IMR-90 (cell line): ENCODE data around the gene LTF. TPM values are rescaled to one million over a fixed set of nuclear protein-coding genes. Genes with fewer than 3 reads are reported as not detected.
"Not testable (repeated sequence)": the region's sequence is repeated elsewhere in the genome, so short reads cannot be mapped to it uniquely, and the experiment has no call there.

Experiments
- ATAC-seq: fragments of 200-7000 bp; cut with Tn5 transposase; 2 replicates; pipeline ENCODE4 v1.9.1; 2020; ENCODE audit warnings: low read depth, mild to moderate bottlenecking, moderate library complexity
- BruUV-seq: library from RNA; stranded (reverse); fragments of 400-500 nt; replicated peaks from 2 replicates; lab custom pipeline; 2021; lab: Mats Ljungman, UMichigan
- CTCF ChIA-PET: fragments of 300-600 bp; formaldehyde crosslinking; extraction: SDS; loops from one replicate; lab custom pipeline; 2021; ENCODE audit warnings: antibody characterized with exemption; lab: Yijun Ruan, JAX
- POLR2A ChIA-PET: fragments of 300-600 bp; sonication (Branson Sonifier 250); formaldehyde crosslinking; loops from one replicate; lab custom pipeline; 2022; ENCODE audit warnings: antibody characterized with exemption; ENCODE audit not compliant: unreplicated experiment; lab: Charles Lee
- DNase-seq: peaks from one replicate; pipeline ENCODE4 v3.0.0; 2013
- H2AFZ ChIP-seq: replicated peaks from 2 replicates; pipeline ENCODE3; 2013; ENCODE audit warnings: low read length, mild to moderate bottlenecking; ENCODE audit not compliant: poor library complexity
- H2AK5ac ChIP-seq: 2 replicates; pipeline ENCODE4 v1.6.1; 2013; ENCODE audit warnings: low read depth, low read length, inconsistent platforms
- H2AK9ac ChIP-seq: replicated peaks from 2 replicates; pipeline ENCODE3; 2013; ENCODE audit warnings: mild to moderate bottlenecking, low read depth, low read length, moderate library complexity; ENCODE audit not compliant: poor library complexity
- H2BK120ac ChIP-seq: 2 replicates; pipeline ENCODE4 v1.6.1; 2013; ENCODE audit warnings: low read depth, low read length, inconsistent platforms
- H2BK15ac ChIP-seq: 3 replicates; pipeline ENCODE4 v1.6.1; 2013; ENCODE audit warnings: low read depth, low read length, inconsistent platforms
- H2BK20ac ChIP-seq: 2 replicates; pipeline ENCODE4 v1.6.1; 2013; ENCODE audit warnings: low read depth, mild to moderate bottlenecking, inconsistent platforms, low read length, moderate library complexity
- H2BK5ac ChIP-seq: 2 replicates; pipeline ENCODE4 v1.6.1; 2013; ENCODE audit warnings: mild to moderate bottlenecking, low read depth, low read length, inconsistent platforms; ENCODE audit not compliant: poor library complexity, severe bottlenecking
- H3K14ac ChIP-seq: replicated peaks from 2 replicates; pipeline ENCODE4 v1.6.1; 2013; ENCODE audit warnings: low read depth, low read length, inconsistent platforms
- H3K18ac ChIP-seq: 2 replicates; pipeline ENCODE4 v1.6.1; 2013; ENCODE audit warnings: low read depth, low read length, control low read depth
- H3K23ac ChIP-seq: 2 replicates; pipeline ENCODE4 v1.6.1; 2013; ENCODE audit warnings: low read depth, low read length, inconsistent platforms
- H3K27ac ChIP-seq: 2 replicates; pipeline ENCODE4 v1.5.1; 2013; ENCODE audit warnings: mild to moderate bottlenecking, control low read depth, low read length; ENCODE audit not compliant: insufficient read depth
- H3K27me3 ChIP-seq: 2 replicates; pipeline ENCODE4 v1.6.1; 2013; ENCODE audit warnings: low read length; ENCODE audit not compliant: control insufficient read depth, insufficient read depth
- H3K36me3 ChIP-seq: 2 replicates; pipeline ENCODE4 v1.6.1; 2013; ENCODE audit warnings: low read length, mixed read lengths; ENCODE audit not compliant: control insufficient read depth, insufficient read depth
- H3K4ac ChIP-seq: 2 replicates; pipeline ENCODE4 v1.6.1; 2013; ENCODE audit warnings: low read depth, low read length, inconsistent platforms
- H3K4me1 ChIP-seq: 2 replicates; pipeline ENCODE4 v1.6.1; 2013; ENCODE audit warnings: low read length, mixed read lengths; ENCODE audit not compliant: control insufficient read depth, insufficient read depth
- H3K4me2 ChIP-seq: 2 replicates; pipeline ENCODE4 v1.6.1; 2013; ENCODE audit warnings: low read depth, mild to moderate bottlenecking, control low read depth, low read length, moderate library complexity
- H3K4me3 ChIP-seq: 2 replicates; pipeline ENCODE4 v1.5.1; 2013; ENCODE audit warnings: low read depth, mild to moderate bottlenecking, control low read depth, low read length, moderate library complexity; ENCODE audit not compliant: insufficient read depth
- H3K56ac ChIP-seq: 2 replicates; pipeline ENCODE4 v1.6.1; 2013; ENCODE audit warnings: low read length, inconsistent platforms; ENCODE audit not compliant: insufficient read depth; ENCODE audit errors: extremely low read depth
- H3K79me1 ChIP-seq, 2 experiments: 2 replicates each; pipeline ENCODE4 v1.6.1; 2013; ENCODE audit warnings: low read length in 2 of 2, inconsistent platforms in 1 of 2, low read depth in 1 of 2
- H3K9ac ChIP-seq: 2 replicates; pipeline ENCODE4 v1.6.1; 2013; ENCODE audit warnings: low read depth, low read length, control low read depth
- H3K9me1 ChIP-seq: 2 replicates; pipeline ENCODE4 v1.6.1; 2013; ENCODE audit warnings: low read length, inconsistent platforms; ENCODE audit not compliant: insufficient read depth
- H3K9me3 ChIP-seq: 2 replicates; pipeline ENCODE4 v1.6.1; 2013; ENCODE audit warnings: low read length; ENCODE audit not compliant: control insufficient read depth, insufficient read depth
- H4K20me1 ChIP-seq: 2 replicates; pipeline ENCODE4 v1.6.1; 2013; ENCODE audit warnings: low read length, inconsistent platforms; ENCODE audit not compliant: insufficient read depth
- H4K5ac ChIP-seq: 2 replicates; pipeline ENCODE4 v1.6.1; 2013; ENCODE audit warnings: mild to moderate bottlenecking, low read depth, low read length, control low read depth
- H4K8ac ChIP-seq, 2 experiments: 2 replicates each; pipeline ENCODE4 v1.6.1; 2013; ENCODE audit warnings: low read depth in 2 of 2, low read length in 2 of 2, control low read depth in 1 of 2, inconsistent platforms in 1 of 2
- H4K91ac ChIP-seq: 2 replicates; pipeline ENCODE4 v1.6.1; 2013; ENCODE audit warnings: low read depth, low read length, inconsistent platforms; ENCODE audit not compliant: insufficient read depth
- WGBS, 2 experiments: methylation state at CpG; one replicate each; pipeline versions ENCODE4 v1.1.5 to v1.1.7; 2013; ENCODE audit warnings: missing lambda C conversion rate in 2 of 2; ENCODE audit not compliant: insufficient read length in 1 of 2; ENCODE audit errors: extremely low coverage in 2 of 2; 5-methylcytosine and 5-hydroxymethylcytosine counted together
- dilution Hi-C: fragments of 300-500 bp; cut with HindIII; formaldehyde crosslinking; loops from one replicate; pipeline ENCODE4 v1.14.3; 2018; ENCODE audit warnings: low sequenced_read_pairs; ENCODE audit not compliant: unreplicated experiment
- in situ Hi-C: fragments of 300-500 bp; cut with MboI; formaldehyde crosslinking; loops from 3 replicates; pipeline ENCODE4 v1.14.3; 2019; ENCODE audit warnings: low sequenced_read_pairs, inconsistent platforms, mixed read lengths
- intact Hi-C: fragments of 100-400 bp; cut with micrococcal nuclease; formaldehyde crosslinking; loops from 2 replicates; pipeline ENCODE4 v1.10.0; 2022
- polyA plus RNA-seq, 3 experiments: library from polyadenylated mRNA; depleted of rRNA; stranded (reverse); fragments of >200 nt; gene quantifications; 2 replicates each; pipeline ENCODE4 v1.2.3, GENCODE V29; 2012; ENCODE audit warnings: low replicate concordance in 1 of 3
- total RNA-seq: library from RNA; depleted of rRNA; stranded (reverse); fragments of >200 nt; gene quantifications from 2 replicates; pipeline ENCODE4 v1.2.3, GENCODE V29; 2012

The LTF gene
- total and polyA plus RNA-seq, 2 of the 4 experiments (the other 2 are of a cell fraction), result not detected

DNA sequence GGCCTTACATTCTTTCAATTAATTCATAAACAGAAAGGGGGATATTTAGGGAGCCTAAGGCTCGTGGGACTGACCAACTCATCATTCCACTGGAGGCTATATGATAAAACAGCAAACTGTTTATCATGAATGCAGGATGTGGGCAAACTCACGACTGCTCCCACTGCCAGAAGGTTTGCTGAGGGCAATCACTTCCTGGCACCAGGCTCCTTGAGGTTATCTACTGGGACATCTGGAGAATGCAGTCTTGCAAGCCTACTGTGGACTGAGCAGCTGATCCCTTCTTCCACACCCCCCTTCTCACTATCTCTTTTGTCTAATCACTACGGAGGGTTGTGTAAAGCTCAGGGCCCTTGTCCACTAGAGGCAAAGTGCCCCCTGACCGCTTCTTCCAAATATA lies 31.6 kb downstream of the LTF start:
- DNase-seq, H2BK20ac ChIP-seq, H3K56ac ChIP-seq, H2BK15ac ChIP-seq, H3K4ac ChIP-seq, H4K20me1 ChIP-seq, H3K18ac ChIP-seq, H3K4me2 ChIP-seq, POLR2A ChIA-PET, H3K9ac ChIP-seq, H3K36me3 ChIP-seq, H2BK5ac ChIP-seq, H4K91ac ChIP-seq, BruUV-seq, H4K8ac ChIP-seq, H3K27ac ChIP-seq, intact Hi-C loops, H3K9me3 ChIP-seq, H3K9me1 ChIP-seq, H2AK5ac ChIP-seq, H3K79me1 ChIP-seq, H3K4me1 ChIP-seq, CTCF ChIA-PET, H3K4me3 ChIP-seq, H4K5ac ChIP-seq, H2BK120ac ChIP-seq, H2AK9ac ChIP-seq, ATAC-seq, H2AFZ ChIP-seq, H3K14ac ChIP-seq, H3K23ac ChIP-seq, dilution Hi-C loops, in situ Hi-C loops: not testable (repeated sequence)
- H3K27me3 ChIP-seq, result peaks cover 18% of the 10 kb centered on the region
- 67% methylated on average over 2 of the region's 4 CpGs; no CpG with 5 or more reads in 1 of the 2 experiments for WGBS, 2 experiments

DNA sequence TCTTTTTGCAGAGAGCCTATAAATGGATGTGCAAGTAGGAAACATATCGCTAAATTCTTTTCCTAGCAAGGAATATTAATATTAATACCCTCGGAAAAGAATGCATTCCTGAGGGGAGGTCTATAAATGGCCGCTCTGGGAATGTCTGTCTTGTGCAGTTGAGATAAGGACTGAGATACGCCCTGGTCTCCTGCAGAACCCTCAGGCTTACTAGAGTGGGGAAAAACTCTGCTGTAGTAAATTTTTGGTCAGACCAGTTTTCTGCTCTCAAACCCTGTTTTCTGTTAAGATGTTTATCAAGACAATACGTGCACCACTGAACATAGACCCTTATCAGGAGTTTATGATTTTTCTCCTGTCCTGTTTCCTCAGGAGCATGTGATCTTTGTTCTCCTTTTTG lies 32.8 kb downstream of the LTF start:
- H3K9ac ChIP-seq, H4K91ac ChIP-seq, H3K79me1 ChIP-seq, H3K14ac ChIP-seq, H2BK20ac ChIP-seq, H3K4me1 ChIP-seq, H3K18ac ChIP-seq, H4K20me1 ChIP-seq, H3K9me3 ChIP-seq, H3K56ac ChIP-seq, in situ Hi-C loops, H3K4ac ChIP-seq, H2AK9ac ChIP-seq, POLR2A ChIA-PET, H3K4me3 ChIP-seq, H2BK5ac ChIP-seq, CTCF ChIA-PET, H2AK5ac ChIP-seq, H3K27ac ChIP-seq, ATAC-seq, H4K8ac ChIP-seq, H4K5ac ChIP-seq, dilution Hi-C loops, H3K23ac ChIP-seq, H2AFZ ChIP-seq, DNase-seq, intact Hi-C loops, H3K4me2 ChIP-seq, BruUV-seq, H3K9me1 ChIP-seq, H2BK120ac ChIP-seq, H3K36me3 ChIP-seq, H2BK15ac ChIP-seq: not testable (repeated sequence)
- no CpG with 5 or more reads among the region's 5 CpGs for WGBS, 2 experiments
- H3K27me3 ChIP-seq, result peaks cover 15% of the 10 kb centered on the region
